HG03135 (cell line): ENCODE measurements around the gene ATAD2B.
"Not testable (repeated sequence)": the region's sequence is repeated elsewhere in the genome, so short reads cannot be mapped to it uniquely, and the experiment has no call there.

ENCODE experiments used
- ATAC-seq: cut with Tn5 transposase; IDR thresholded peaks from one replicate; pipeline ENCODE4 v1.9.1; 2021; ENCODE audit warnings: mild to moderate bottlenecking, moderate library complexity; ENCODE audit not compliant: unreplicated experiment

The ATAD2B gene

GRCh38 chr2:23801396-23801795, 125.5 kb downstream of the ATAD2B start:
- ATAC-seq = no peak

- ATAC-seq = no peak
Measured at GRCh38 chr2:23794234-23794633, 132.7 kb downstream of the ATAD2B start.

DNA sequence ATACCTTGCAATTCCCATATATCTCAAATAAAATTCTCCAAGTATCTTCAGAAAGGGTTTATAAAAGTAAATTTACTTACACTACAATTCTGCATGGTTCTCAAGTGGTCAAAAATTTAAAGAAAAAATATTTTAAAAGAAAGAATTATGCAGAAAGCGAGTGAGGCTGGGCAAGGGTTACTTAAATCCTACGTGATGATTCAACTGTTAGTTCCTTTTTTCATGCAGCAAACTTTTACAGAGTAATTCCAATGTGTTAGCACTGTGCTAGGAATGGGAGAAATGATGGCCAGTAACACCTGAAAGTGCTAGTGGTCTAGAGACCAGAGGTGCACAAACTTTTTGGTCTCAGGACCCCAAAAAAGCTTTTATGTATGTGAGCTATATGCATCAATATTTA, 133.4 kb downstream of the ATAD2B start:
- ATAC-seq = no peak

DNA sequence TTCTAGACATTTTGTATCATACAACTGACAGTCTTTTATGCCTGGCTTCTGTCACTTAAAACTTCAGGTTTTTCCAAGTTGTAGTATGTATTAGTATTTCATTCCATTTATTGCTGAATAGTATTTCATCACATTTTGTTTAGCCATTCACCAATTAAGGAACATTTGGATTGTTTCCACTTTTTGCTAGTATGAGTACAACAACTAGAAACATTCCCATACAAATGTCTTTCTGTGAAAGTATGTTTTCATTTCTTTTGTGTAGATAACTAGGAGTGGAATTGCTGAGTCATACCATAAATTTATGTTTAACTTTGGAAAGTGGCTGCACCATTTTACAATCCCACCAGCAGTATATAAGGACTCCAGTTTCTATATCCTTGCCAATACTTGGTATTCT, 135.9 kb downstream of the ATAD2B start:
- ATAC-seq = no peak

GRCh38 chr2:23789012-23789411, 137.9 kb downstream of the ATAD2B start:
- ATAC-seq = no peak

- ATAC-seq = peak; percentile 90
Measured at GRCh38 chr2:23788100-23788499, 138.8 kb downstream of the ATAD2B start.

DNA sequence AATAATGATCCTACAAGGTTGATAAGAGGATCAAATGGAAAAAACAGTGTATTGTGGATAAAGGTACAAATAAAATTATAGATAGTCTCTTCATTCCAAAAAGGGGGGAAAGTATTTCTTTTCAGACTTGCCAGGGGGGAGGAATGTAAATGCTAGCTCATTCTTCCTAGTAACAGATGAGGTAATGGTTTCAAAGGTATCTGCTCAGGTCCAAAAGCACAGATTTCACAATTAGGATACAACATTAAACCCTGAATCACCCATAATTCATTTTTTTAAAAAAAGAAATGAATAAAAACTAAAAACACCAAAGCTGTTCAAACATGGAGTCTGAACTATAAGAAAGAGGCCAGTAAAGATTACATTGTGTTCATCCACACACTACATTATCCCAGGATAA, 142.0 kb downstream of the ATAD2B start:
- no peak for ATAC-seq

DNA sequence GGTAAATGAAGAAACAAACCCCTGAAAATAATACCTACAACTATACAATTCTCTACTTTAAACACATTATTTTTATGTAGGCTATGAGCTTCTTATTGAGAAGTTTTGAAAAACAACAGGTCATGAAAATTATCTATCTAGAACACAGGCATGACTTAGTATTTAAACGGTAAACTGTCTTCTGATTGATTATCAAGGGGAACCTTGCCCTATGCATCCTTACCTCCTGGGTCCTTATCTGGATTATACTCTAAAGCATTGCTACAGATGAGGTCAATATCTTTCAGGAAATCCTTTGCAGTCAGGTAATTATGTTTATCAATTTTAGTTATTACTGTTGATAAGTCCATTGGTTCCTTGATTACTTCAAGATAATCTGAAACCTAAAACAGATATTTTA, 144.3 kb downstream of the ATAD2B start:
- no peak for ATAC-seq

GRCh38 chr2:23782126-23782525, 144.8 kb downstream of the ATAD2B start:
- no peak for ATAC-seq

- not testable (repeated sequence) for ATAC-seq
Measured at GRCh38 chr2:23780465-23780864, 146.5 kb downstream of the ATAD2B start.

GRCh38 chr2:23777826-23778225, 149.1 kb downstream of the ATAD2B start:
- ATAC-seq = no peak

GRCh38 chr2:23776021-23776420, 150.9 kb downstream of the ATAD2B start:
- no peak for ATAC-seq

- no peak for ATAC-seq
Measured at GRCh38 chr2:23772684-23773083, 154.2 kb downstream of the ATAD2B start.

GRCh38 chr2:23772056-23772455, 154.9 kb downstream of the ATAD2B start:
- no peak for ATAC-seq

GRCh38 chr2:23769364-23769763, 157.6 kb downstream of the ATAD2B start:
- ATAC-seq = no peak

- no peak for ATAC-seq
Measured at GRCh38 chr2:23767876-23768621, 158.9 kb downstream of the ATAD2B start.

- ATAC-seq = no peak
Measured at GRCh38 chr2:23762141-23762540, 164.8 kb downstream of the ATAD2B start.

GRCh38 chr2:23761638-23762037, 165.3 kb downstream of the ATAD2B start:
- ATAC-seq = no peak

DNA sequence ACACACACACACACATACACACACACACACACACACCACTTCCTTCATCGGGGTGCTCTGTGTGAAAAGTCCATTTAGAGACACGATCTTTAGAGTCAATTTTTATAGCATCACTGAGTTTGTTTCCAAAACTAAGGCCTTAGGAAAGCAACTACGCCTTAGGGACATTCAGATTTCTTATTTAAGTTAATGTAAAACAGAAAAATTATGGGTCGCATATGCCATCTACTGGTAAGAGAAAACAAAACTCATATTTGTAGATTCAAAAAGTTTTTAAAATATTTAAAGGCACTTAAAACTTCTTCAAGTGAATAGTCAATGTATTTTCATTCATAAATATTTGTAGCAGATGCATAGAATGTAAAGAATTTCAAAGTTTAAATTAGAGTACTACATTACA, 166.2 kb downstream of the ATAD2B start:
- no peak for ATAC-seq

DNA sequence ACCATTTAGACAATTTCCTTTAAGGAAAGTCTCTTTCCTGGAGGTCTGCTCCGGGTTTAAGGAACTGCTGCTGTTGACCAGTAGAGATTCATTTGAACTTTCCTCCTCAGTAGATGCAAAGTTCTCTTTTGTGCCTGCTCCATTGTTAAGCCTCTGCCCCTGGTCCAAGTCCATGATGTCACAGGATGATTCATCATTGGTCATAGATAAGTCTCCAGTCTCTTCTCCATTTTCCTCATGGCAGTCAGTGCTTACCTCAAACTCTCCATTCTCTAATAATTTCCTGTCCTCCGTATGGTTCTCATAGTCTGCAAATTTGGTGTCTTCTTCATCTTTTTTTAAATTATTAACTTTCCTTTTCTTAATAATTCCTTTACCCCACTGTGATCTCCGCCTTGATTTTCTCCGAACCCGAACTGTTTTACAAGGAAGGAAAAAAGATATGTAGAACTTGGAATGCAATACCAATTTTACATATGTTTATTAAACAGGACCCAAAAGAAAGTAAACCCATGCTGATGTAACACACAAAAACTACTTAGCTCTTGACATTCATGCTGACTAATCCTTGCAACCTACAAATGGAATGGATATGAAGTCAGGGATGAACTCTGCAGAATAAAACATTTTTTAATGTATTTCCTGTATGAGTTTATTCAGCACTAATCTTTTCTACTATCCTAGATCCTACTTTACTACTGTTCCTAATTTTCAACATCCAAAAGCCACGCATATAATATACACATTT, 169.1 kb downstream of the ATAD2B start:
- no peak for ATAC-seq

DNA sequence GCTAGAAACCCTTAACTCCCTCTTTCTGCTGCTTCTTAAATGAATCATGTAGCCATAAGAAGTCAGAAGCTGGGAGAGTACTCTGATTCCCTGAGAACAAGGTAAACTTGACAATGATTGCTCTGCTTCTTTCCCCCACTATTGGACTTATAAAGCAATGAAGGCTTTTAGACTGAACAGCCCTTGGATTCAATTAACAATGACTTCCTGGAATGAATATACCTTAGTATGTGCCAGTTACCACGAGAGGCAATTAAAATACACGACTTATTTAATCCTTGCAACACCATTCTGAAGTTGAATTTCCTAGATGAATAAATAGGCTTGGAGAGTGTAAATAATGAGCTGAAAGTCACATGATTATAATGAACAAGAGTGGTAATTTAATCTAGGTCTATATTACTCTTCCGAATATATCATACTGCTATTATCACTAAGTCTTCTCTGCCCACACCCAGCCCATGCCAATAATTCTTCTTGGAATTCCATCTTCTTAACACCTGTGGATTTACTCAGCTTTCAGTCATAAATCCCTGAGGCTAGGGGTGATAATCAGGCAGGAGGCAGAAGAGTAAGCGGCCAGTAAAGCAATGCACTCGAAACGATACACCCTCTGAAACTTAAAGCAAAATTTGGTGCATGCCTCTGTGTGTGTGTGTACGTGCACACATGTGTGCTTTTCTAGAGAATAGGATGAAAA, 170.2 kb downstream of the ATAD2B start:
- no peak for ATAC-seq

DNA sequence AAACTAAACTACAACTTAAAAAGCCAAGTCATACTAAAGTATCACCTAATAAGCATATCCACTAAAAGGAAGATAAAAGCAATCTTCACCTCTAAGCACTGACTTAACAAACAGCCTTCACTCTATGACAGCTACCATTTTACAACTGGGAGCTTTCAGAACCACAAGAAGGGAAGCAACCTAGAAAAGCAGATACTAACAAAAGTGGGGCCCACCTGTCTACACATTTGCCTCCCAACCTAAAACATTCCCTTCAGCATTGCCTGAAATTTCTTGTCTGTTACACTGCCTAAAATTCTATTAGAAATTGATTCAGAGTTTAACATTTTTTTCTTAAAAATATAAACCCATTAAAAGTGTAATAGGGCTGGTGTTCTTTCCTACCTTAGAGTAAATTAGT, 172.0 kb downstream of the ATAD2B start:
- ATAC-seq = no peak
